ENCODE measurements around the gene SMYD4. TPM values are rescaled to one million over a fixed set of nuclear protein-coding genes. Genes with fewer than 3 reads are reported as not detected.
"Not testable (repeated sequence)": the region's sequence is repeated elsewhere in the genome, so short reads cannot be mapped to it uniquely, and the experiment has no call there.

SMYD4 gene
- total and polyA plus RNA-seq, 5 donors, result 6.5 to 14.6 (median 11.0) TPM

DNA sequence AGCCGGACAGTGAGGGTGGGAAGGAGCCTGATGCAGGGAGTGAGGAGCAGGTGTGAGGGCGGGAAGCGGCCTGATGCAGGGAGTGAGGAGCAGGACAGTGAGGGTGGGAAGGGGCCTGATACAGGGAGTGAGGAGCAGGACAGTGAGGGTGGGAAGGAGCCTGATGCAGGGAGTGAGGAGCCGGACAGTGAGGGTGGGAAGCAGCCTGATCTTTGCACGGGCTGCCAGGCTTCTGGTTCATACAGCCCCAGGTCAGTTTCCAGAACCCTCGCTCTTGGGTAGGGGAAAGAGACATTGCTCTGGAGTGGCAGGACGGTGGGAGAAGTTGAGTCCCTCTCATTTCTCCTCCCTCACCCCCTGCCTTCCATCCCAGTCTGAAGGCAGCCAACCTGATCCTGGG, 87.8 kb downstream of the SMYD4 start:
- H3K27me3 ChIP-seq (ENCODE audit: control insufficient read depth, insufficient read depth); H3K27ac ChIP-seq (ENCODE audit: low read length); H3K4me3 ChIP-seq (ENCODE audit: low read length); H3K4me1 ChIP-seq (ENCODE audit: control insufficient read depth, insufficient read depth, low read length); DNase-seq; intact Hi-C loops (cut with DNase I); ATAC-seq; H3K9me3 ChIP-seq (ENCODE audit: control insufficient read depth, low read length): not testable (repeated sequence)
- WGBS, result 94% methylated on average over 7 of the region's 7 CpGs

- H3K27ac ChIP-seq (ENCODE audit: low read length), result no peak overlapping the region
- ATAC-seq (peak; percentile 21 to 42), DNase-seq (peak in 1 of 3 donors; percentile 70)
- no peaks in the 10 kb centered on the region for H3K9me3 ChIP-seq (ENCODE audit: control insufficient read depth, low read length)
- intact Hi-C loops (cut with DNase I), result no loop called here
- peaks cover 7% of the 10 kb centered on the region for H3K4me1 ChIP-seq (ENCODE audit: control insufficient read depth, insufficient read depth, low read length)
- no peaks in the 10 kb centered on the region for H3K27me3 ChIP-seq (ENCODE audit: control insufficient read depth, insufficient read depth)
- H3K4me3 ChIP-seq (ENCODE audit: low read length), result no peak overlapping the region
- 90% methylated on average over 21 of the region's 21 CpGs for WGBS
These were observed 92.0 kb downstream of the SMYD4 start for GRCh38 chr17:1737531-1738291.

DNA sequence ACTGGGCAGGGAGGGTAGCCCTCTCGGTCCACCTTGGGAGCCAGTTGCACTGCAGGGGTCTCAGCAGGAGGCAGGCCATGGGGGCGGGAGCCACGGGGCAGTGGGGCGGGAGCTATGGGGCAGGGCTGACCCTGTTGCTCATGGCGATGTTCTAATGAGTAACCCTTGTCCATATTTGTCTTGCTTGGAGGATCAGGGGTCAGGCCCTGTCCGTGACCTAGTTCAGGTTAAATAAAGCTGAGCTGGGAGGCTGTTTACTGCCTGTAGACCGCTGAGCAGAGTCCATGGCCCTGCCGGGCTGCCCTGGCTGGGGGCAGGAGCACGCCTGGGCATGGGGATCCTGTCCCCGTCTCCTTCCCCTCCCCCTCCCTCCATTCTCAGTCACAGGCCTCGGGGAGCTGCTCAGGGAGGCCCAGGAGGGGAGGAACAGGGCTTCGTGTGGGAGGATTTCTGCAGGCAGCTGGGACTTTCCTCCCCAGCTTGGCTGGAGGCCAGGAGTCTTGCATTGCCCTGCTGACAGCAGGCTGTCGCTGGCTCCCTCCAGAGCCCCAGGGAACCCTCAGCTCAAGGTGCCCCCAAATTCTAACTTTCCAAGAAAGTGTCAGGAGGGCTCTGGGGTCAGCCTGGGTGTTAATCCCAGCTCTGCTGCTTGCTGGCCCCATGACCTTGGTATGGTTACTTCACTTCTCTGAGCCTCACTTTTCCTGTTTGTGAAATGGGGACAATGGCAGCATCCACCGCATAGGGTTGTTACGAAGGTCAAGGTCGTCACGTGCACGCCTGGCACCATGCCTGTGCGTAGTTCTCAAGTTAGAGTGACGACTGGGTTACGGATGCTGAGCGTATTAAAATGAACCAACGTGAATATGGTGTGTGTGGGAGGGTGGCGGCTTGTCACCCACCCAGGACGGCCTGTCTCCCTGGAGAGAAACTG, 93.1 kb downstream of the SMYD4 start:
- H3K9me3 ChIP-seq (ENCODE audit: control insufficient read depth, low read length), result no peaks in the 10 kb centered on the region
- H3K27ac ChIP-seq (ENCODE audit: low read length), result no peak overlapping the region
- H3K27me3 ChIP-seq (ENCODE audit: control insufficient read depth, insufficient read depth), result no peaks in the 10 kb centered on the region
- peaks cover 7% of the 10 kb centered on the region for H3K4me1 ChIP-seq (ENCODE audit: control insufficient read depth, insufficient read depth, low read length)
- intact Hi-C loops (cut with DNase I), result no loop called here
- no peak overlapping the region for H3K4me3 ChIP-seq (ENCODE audit: low read length)
- DNase-seq (peak; percentile 86 to 87 (median 86)), ATAC-seq (peak; percentile 57 to 63)
- WGBS, result 56% methylated on average over 25 of the region's 25 CpGs

DNA sequence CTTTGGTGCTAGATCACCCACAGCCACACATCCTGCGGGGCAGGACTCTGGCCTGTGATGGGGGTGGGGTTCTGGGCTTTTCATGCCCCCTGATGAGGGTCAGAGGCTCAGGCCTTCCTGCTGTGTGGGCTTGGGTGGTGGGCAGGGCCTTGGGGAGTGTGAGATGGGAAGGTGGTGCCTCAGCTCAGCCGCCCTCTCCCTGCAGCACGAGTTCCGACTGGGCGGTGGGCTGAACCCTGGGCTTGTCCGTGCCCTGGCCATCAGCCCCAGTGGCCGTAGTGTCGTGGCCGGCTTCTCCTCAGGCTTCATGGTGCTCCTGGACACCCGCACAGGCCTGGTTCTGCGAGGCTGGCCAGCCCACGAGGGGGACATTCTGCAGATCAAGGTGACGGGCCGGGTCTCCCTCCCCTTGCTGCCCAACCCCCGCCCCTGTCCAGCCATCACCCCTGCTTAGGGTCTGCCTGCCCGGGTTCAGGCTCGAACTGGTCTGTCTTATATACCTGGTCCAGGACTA, 93.8 kb downstream of the SMYD4 start:
- Histone ChIP-seq H3K9me3 (ENCODE audit: control insufficient read depth, low read length) (no peaks in the 10 kb centered on the region), H3K4me1 (ENCODE audit: control insufficient read depth, insufficient read depth, low read length) (peaks cover 7% of the 10 kb centered on the region), H3K27ac (ENCODE audit: low read length) (no peak overlapping the region), H3K4me3 (ENCODE audit: low read length) (no peak overlapping the region), H3K27me3 (ENCODE audit: control insufficient read depth, insufficient read depth) (no peaks in the 10 kb centered on the region)
- 93% methylated on average over 17 of the region's 17 CpGs for WGBS
- peak in 1 of 3 donors; percentile 48 for DNase-seq
- ATAC-seq, result peak; percentile 5 to 14
- intact Hi-C loops (cut with DNase I), result no loop called here

GRCh38 chr17:1735418-1735817, 94.3 kb downstream of the SMYD4 start:
- H3K27ac ChIP-seq (ENCODE audit: low read length), result no peak overlapping the region
- no peak for ATAC-seq
- no peak for DNase-seq
- no peaks in the 10 kb centered on the region for H3K27me3 ChIP-seq (ENCODE audit: control insufficient read depth, insufficient read depth)
- intact Hi-C loops (cut with DNase I), result no loop called here
- WGBS, result 96% methylated on average over 10 of the region's 10 CpGs
- H3K4me1 ChIP-seq (ENCODE audit: control insufficient read depth, insufficient read depth, low read length), result peaks cover 7% of the 10 kb centered on the region
- no peaks in the 10 kb centered on the region for H3K9me3 ChIP-seq (ENCODE audit: control insufficient read depth, low read length)
- H3K4me3 ChIP-seq (ENCODE audit: low read length), result no peak overlapping the region

GRCh38 chr17:1733759-1734158, 95.9 kb downstream of the SMYD4 start:
- DNase-seq (peak in 1 of 3 donors; percentile 53), ATAC-seq (no peak)
- Histone ChIP-seq H3K9me3 (ENCODE audit: control insufficient read depth, low read length) (no peaks in the 10 kb centered on the region), H3K27ac (ENCODE audit: low read length) (no peak overlapping the region), H3K4me1 (ENCODE audit: control insufficient read depth, insufficient read depth, low read length) (peaks cover 7% of the 10 kb centered on the region), H3K27me3 (ENCODE audit: control insufficient read depth, insufficient read depth) (no peaks in the 10 kb centered on the region), H3K4me3 (ENCODE audit: low read length) (no peak overlapping the region)
- intact Hi-C loops (cut with DNase I), result no loop called here
- 96% methylated on average over 38 of the region's 38 CpGs for whole genome bisulfite sequencing

DNA sequence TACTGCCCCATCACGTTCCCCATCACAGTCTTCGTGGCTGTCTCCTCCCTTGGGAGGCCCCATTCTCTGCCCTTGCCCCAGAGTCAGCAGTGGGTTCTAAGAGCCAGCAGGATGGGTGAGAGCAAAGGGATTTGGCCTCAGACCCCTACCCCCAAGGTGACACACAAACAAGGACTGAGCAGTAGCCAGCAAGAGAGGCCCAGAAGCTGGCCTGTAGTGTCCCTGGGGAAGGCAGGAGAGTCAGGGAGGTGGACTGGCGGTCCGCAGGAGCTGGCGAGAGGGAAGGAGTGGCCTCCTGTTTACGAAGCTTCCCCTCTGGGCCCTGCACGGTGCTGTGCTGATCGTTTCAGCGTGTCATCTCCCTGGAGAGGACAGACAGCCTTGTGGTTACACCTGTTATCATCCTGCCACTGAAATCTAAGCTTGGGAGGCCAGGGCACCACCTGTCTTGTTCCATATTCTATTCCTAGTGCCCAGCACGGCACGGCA, 96.8 kb downstream of the SMYD4 start:
- 71% methylated on average over 11 of the region's 11 CpGs for WGBS
- H3K4me1 ChIP-seq (ENCODE audit: control insufficient read depth, insufficient read depth, low read length), result peaks cover 7% of the 10 kb centered on the region
- no peak for ATAC-seq
- no peak overlapping the region for H3K27ac ChIP-seq (ENCODE audit: low read length)
- no peak overlapping the region for H3K4me3 ChIP-seq (ENCODE audit: low read length)
- intact Hi-C loops (cut with DNase I), result no loop called here
- no peak for DNase-seq
- H3K9me3 ChIP-seq (ENCODE audit: control insufficient read depth, low read length), result no peaks in the 10 kb centered on the region
- H3K27me3 ChIP-seq (ENCODE audit: control insufficient read depth, insufficient read depth), result no peaks in the 10 kb centered on the region

GRCh38 chr17:1732241-1732832, 97.4 kb downstream of the SMYD4 start:
- ATAC-seq, result no peak
- Histone ChIP-seq H3K4me3 (ENCODE audit: low read length) (no peak overlapping the region), H3K27me3 (ENCODE audit: control insufficient read depth, insufficient read depth) (no peaks in the 10 kb centered on the region), H3K27ac (ENCODE audit: low read length) (no peak overlapping the region), H3K4me1 (ENCODE audit: control insufficient read depth, insufficient read depth, low read length) (peaks cover 7% of the 10 kb centered on the region), H3K9me3 (ENCODE audit: control insufficient read depth, low read length) (no peaks in the 10 kb centered on the region)
- DNase-seq, result peak in 1 of 3 donors; percentile 60
- 91% methylated on average over 22 of the region's 22 CpGs for WGBS
- intact Hi-C loops (cut with DNase I), result no loop called here

- intact Hi-C loops (cut with DNase I), result no loop called here
- Histone ChIP-seq H3K27me3 (ENCODE audit: control insufficient read depth, insufficient read depth) (no peaks in the 10 kb centered on the region), H3K4me3 (ENCODE audit: low read length) (no peak overlapping the region), H3K4me1 (ENCODE audit: control insufficient read depth, insufficient read depth, low read length) (peaks cover under 1% of the 10 kb centered on the region), H3K9me3 (ENCODE audit: control insufficient read depth, low read length) (no peaks in the 10 kb centered on the region), H3K27ac (ENCODE audit: low read length) (no peak overlapping the region)
- DNase-seq (no peak), ATAC-seq (no peak)
- WGBS, result 88% methylated on average over 10 of the region's 10 CpGs
These were observed 98.6 kb downstream of the SMYD4 start for GRCh38 chr17:1731194-1731506.

GRCh38 chr17:1730326-1731193, 99.1 kb downstream of the SMYD4 start:
- WGBS, result 70% methylated on average over 40 of the region's 40 CpGs
- DNase-seq (peak; percentile 89 to 96 (median 94)), ATAC-seq (peak; percentile 75 to 78)
- Histone ChIP-seq H3K4me1 (ENCODE audit: control insufficient read depth, insufficient read depth, low read length) (peaks cover under 1% of the 10 kb centered on the region), H3K27ac (ENCODE audit: low read length) (peak overlapping the region; percentile 42), H3K9me3 (ENCODE audit: control insufficient read depth, low read length) (no peaks in the 10 kb centered on the region), H3K27me3 (ENCODE audit: control insufficient read depth, insufficient read depth) (no peaks in the 10 kb centered on the region), H3K4me3 (ENCODE audit: low read length) (no peak overlapping the region)
- intact Hi-C loops (cut with DNase I), result no loop called here

Measured in right cardiac atrium (tissue), 5 donors.